Activated CD4-positive, alpha-beta T cell treated with anti-CD3 and anti-CD28 coated beads, Interleukin-2, amount 50 U/mL, for 4 hours (primary cell): Measurements from ENCODE around the gene ARHGEF4.

Source experiments
- DNase-seq, 2 experiments: peaks; one replicate each; pipeline ENCODE4 v3.0.0-alpha.2; 2020

The ARHGEF4 gene

GRCh38 chr2:131041402-131042147 is 204.9 kb downstream of the ARHGEF4 start:
- DNase-seq: no peak

DNA sequence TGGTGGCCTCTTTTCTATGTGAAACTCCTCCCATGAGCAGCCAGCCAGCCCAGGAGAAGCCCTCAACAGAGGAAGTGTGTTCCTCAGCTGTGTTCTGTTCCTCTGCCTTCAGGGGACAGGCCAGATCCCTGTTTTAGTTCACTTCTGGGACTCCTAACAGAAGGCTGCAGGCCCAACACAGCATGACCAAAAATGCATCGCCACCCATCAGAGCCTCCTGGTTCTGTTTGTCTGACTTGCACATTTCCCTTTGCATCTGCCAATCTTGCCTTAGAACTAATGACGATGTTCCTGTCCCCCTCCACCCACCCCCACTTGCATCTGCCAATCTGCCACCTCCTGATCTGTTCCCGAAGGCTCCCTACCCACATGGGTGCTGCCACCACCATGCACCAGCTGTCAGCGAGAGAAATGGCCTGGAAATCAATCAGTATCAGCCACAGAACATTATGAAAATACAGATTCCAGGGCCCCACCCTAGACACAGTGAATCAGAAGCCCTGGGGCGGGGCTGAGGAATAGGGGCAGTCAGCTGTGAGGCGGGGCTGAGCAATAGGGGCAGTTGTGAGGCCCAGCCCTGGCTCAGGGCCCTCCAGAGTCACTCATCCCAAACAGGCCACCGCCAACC is 205.5 kb downstream of the ARHGEF4 start:
- no peak for DNase-seq

DNA sequence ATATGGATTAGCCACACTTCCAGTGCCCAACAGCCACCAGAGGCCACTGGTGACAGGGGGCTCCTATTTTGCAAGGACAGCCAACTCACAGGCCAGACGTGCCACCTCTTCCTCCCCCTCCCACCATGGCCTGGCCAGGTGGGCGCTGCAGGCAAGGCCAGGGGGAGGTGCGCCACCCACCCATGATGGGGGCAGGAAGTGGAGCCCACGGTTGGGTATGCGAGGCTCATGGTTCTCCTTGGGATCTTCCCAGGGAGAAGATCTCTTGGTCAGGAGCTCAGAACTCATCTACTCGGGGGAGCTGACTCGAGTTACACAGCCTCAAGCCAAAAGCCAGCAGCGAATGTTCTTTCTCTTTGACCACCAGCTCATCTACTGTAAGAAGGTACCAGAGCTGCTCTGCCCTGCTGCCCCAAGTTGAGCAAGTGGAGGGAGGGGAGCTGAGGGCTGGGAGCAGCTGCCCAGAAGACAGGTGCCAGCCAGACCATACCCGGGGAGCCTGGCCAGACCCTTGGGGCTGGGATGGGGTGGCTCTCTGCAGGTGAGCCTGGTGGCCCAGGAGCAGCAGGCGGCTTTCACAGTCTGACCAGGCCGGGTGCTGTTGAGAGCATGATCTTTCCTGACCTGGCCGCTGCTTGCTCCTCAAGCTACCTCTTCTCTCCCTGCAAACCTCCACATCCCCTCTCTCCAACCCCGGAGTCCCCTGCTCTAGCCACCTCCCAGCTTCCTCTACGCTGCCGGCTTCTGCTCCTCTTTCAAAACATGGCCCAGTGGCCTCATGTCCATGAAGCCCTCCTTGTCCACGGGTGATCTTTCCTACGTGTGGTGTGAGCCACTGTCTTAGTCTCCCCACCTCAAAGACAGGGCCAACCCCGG is 206.7 kb downstream of the ARHGEF4 start:
- DNase-seq: no peak

DNA sequence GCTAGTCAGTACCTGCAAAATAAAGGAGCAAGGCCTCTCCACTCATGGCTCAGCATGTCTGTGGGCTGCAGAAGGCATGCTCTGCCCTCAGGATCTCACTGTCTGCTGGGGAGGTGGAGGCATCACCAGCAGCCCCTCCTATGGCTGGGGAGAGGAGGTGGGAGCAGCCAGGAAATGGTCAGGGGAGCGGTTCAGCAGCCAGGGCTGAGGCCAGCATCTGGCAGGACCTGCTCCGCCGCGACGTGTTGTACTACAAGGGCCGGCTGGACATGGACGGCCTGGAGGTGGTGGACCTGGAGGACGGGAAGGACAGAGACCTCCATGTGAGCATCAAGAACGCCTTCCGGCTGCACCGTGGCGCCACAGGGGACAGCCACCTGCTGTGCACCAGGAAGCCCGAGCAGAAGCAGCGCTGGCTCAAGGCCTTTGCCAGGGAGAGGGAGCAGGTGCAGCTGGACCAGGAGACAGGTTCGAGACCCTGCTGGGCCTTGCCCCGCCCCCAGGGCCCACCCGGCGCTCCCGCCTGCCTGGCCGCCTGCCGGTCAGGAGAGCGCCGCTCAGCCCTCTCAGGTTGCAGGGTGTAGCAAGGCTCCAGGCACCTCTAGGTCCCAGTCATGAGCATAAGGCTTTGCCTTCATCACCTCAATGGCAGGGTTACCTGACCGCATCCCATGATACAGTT is 207.5 kb downstream of the ARHGEF4 start:
- DNase-seq: no peak

DNA sequence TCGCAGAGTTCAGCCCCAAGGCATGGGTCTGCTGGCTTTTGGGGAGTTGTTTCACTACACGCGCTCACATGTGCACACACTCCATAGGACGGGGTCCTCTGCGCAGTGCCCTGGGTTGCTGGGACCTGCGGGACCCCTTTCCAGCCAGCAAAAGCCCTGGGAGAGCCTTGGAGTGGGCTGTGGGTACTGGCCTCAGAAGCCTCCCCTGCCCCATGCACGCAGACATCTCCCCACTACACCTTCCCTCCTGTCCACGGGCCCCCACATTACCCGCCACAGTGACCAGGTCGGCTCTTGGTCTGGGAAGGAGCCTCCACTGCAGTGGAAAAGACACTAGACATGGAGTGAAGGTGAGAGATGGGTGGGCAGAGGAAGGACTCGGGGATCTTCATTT is 208.0 kb downstream of the ARHGEF4 start:
- no peak for DNase-seq

GRCh38 chr2:131045286-131046027 is 208.7 kb downstream of the ARHGEF4 start:
- no peak for DNase-seq

- no peak for DNase-seq
Observed at GRCh38 chr2:131046028-131046917, 209.6 kb downstream of the ARHGEF4 start.

DNA sequence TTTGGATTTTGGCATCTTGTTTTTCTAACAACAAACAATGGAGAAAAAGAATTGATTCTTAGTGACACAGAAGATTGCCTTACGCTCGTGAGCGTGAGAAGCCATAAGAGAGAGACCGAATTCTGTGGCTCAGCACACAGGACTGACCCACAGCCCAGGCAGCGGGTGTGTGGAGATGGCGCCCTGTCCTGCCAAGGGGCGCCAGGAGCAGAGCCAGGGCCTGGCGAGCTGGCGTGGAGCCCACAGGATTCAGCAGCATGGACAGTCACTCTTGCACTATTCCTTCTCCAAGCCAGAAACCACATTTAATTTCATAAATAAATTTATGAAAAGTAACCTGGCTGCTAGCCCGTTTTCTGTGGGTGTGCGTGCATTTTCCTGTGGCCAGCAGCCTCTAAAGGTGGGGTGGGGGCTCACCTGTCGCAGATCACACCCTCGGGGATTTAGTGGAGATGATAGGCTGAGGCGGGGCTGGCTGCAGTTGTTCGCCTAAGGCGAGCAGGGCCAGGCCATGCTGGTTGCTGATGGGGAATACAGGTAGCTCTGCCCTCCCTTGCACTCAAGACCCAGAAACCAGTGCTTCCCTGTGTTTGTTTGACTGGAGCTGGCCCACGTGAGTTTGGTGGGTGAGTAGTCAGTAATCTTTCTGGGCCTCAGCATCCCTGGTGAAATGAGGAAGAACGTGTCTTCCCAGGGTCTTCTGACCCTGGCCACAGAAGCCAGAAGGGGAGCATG is 210.4 kb downstream of the ARHGEF4 start:
- DNase-seq: no peak

DNA sequence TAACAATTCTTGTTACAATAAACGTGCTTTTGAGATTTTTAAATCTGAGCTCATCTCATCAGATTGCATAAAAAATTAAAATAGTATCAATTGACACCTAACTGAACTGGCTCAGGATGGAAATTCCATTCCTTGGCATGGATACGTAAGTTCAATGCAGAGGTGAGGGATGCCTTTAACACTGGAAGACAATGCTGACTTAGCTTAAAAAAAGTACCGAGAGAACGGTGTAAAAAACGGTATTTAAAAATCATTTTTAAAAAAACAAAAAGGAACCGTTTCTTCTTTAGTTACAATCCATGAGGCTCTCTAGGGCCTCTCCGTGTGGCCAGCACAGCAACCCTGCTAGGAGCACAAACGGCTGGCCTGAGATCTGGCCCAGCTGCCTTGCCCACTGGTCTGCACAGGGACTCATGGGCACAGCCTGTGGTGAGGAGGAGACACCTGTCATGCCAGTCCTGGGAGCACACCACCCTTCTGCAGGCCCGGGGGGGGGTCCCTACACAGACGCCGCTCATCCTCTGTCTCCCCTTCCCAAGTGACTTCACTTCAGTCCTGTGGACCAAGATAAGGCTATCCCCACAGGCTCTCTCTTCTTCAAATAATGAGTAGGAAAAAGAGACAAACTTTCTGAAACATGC is 211.3 kb downstream of the ARHGEF4 start:
- DNase-seq: no peak

DNA sequence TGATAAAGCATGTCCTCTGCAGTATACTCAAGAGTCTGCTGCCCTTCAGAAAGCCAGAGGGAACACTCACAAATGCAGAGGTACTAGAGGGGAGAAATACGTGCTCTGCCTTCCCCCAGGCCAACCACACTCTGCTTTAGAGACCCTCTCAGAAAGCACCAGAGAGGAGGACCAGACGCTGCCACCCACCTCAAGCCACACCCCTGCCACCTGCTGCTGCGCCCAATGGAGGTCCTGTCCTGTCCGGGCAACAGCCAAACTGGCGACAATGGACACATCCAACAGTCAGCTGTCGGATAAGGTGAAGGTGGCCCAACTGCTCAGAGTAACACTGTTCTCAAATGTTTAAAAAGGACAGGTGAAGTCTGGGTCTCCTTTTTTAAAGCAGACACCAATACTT is 211.9 kb downstream of the ARHGEF4 start:
- DNase-seq: no peak

GRCh38 chr2:131049150-131049718 is 212.5 kb downstream of the ARHGEF4 start:
- DNase-seq: no peak

- no peak for DNase-seq
Observed at GRCh38 chr2:131050896-131051295, 214.2 kb downstream of the ARHGEF4 start.

GRCh38 chr2:131052741-131053263 is 216.1 kb downstream of the ARHGEF4 start:
- no peak for DNase-seq

DNA sequence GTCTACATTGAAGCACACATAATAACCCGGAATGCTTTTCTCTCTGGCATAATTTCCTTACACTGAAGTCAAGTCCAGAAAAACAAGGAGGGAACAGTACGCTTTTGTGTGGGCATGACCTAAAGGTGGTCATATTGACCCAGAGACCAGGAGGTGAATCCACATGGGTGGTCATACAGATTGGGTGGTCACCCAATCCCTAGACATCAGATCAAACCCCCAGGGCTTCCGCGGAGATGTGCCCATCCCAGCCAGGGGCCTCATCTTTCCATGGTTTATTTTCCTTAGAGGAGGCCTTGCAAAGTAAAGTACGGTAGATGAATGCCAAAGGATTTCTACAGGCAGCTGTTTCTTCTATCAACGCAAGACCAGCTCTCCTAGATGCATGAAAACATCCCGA is 217.8 kb downstream of the ARHGEF4 start:
- DNase-seq: no peak

DNA sequence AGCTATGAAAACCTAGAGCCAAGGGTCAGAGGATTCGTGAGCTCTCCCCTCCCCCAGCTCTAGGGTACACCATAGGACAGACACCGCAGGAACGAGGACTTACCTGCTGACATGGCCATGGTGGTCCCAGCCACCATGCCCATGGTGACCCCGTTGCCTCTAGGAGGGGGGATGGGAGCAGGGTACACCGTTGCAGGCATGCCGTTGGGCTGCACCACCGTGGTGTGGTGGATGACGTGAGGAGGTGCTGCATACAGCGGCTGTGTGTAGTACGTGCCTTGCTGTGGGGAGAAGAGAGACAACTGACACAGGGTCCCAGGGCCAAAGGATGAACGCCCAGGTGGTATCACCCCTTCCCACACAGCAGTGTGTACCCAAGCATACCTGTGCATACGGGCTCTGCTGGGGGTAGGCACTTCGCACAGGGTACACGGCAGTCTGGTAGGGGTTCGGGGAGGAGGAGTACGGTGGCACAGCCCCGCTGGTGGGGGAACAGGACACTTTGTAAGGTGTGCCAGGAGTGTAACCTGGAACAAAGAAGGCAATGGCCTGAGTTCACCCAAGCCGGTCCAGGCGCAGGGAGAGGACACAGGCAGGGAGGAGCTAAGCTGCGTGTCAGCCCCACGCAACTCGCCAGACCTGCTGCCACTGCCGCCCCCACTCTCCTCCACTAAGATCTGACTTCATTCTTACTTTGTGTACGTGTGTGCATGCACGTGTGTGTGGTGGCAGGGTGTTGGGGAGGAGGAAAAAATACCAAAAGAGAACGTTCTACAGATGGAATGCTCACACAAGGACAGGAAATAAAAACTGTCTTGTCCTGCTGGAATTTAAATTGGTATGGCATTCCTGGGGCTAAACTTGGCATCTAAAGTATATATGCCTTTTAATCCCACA is 218.7 kb downstream of the ARHGEF4 start:
- DNase-seq: no peak

DNA sequence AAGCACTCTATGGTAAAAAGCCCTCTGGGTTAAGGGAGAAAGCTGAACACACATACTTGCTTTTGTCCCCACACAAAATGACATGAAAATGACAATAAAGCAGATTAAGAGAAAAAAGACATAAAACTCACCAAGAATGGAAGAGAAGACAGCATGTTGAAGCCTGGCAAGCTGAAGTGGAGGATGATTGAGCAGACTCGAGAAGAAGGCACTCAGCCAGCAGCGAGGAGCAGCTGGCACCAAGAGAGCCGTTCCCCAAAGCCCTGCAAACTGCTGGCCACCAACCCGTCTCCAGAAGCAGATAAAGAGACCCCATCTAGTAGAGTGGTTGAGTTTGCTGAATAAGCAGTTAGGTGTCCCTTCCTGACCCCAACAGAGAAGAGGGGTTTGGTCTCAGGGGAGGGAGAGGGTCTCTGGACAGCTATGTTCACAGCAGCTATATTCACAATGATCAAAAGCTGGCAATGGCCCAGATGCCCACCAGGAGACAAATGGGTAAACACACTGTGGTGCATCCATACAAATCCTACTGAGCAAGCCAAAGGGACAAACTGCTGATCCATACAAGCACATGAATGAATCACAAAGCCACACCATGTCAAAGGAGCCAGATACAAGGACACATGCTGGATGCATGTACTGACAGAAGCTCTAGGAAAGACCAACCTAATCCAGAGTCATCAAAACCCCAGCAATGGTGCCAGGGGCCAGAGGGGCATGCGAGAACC is 219.7 kb downstream of the ARHGEF4 start:
- DNase-seq: no peak

DNA sequence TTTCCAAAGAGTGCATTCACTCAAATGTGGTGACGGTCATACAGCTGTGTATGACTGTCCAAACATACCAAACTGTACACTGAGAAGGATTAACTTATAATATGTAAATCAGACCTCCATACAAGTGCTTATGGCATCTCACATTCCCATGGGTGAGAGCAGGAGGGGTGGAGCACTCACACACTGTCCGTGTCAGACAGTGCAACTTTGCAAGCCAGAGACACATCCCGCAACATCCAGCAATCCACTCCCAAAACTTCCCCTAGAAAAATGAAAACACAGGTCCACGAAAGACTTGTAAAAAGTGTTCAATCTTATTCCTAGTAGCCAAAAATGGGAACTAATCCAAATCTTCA is 220.2 kb downstream of the ARHGEF4 start:
- DNase-seq: no peak
